GM12865 (cell line): Measurements from ENCODE around the gene CYP2W1.
"Not testable (repeated sequence)": the region's sequence is repeated elsewhere in the genome, so short reads cannot be mapped to it uniquely, and the experiment has no call there.

Source experiments
- DNase-seq: peaks from one replicate; pipeline ENCODE4 v3.0.0; 2010; ENCODE audit warnings: low read depth
- H3K4me3 ChIP-seq: 2 replicates; pipeline ENCODE4 v1.5.1; 2011; ENCODE audit warnings: mild to moderate bottlenecking, low read depth, low read length, control low read depth
- CTCF ChIP-seq: IDR thresholded peaks from 2 replicates; pipeline ENCODE4 v1.5.1; 2011; ENCODE audit warnings: low read length, control low read depth, low read depth, inconsistent platforms; ENCODE audit not compliant: insufficient read depth; ENCODE audit errors: missing control alignments

CYP2W1 gene

DNA sequence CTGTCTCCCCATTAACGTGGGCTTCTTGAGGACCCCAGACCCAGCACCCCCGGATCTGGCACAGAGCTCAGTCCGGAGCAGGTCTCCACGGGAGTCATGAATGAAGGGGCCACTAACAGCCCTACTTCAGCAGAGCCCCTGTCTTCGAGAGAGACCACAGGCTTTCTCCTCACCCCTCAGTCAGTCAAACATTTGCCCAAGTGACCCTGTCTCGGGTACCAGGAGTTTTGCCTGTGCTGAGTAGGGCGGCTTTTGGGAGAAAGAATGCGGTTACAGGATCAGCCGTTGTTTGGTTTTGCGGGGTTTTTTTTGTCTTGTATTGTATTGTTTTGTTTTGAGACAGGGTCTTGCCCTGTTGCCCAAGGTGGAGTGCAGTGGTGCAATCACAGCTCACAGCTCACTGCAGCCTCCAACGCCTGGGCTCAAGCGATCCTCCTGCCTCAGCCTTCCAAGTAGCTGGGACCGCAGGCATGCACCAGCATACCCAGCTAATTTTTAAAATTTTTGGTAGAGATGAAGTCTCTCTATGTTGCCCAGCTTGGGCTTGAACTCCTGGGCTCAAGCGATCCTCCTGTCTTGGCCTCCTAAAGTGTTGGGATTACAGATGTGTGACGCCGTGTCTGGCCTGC, 45.0 kb upstream of the CYP2W1 start:
- no peak for TF ChIP-seq CTCF
- DNase-seq: no peak
- H3K4me3 ChIP-seq: no peak overlapping the region

- H3K4me3 ChIP-seq: no peak overlapping the region
- TF ChIP-seq CTCF: no peak
These were observed 44.3 kb upstream of the CYP2W1 start for GRCh38 chr7:938546-939185.

DNA sequence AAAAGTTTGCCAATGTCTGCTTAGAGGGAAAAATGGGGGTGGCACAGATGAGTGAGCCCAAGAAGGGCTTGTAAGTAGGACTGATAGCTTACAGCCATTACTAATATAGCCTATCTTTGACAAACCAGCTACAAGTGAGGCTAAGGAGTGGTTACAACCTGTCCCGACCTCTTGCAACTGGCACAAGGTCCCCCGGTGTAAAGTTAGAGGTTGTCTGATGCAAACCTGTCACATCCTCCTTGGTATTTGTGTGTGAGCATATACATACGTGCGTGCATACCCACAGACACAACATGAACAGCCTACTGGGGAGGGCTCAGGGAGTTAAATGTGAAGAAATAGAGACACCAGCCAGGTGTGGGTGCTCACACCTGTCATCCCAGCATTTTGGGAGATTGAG, 43.1 kb upstream of the CYP2W1 start:
- TF ChIP-seq CTCF: no peak
- no peak for DNase-seq
- H3K4me3 ChIP-seq: no peak overlapping the region

More at GRCh38 chr7:938546-939185, 44.3 kb upstream of the CYP2W1 start:
- DNase-seq: no peak

DNA sequence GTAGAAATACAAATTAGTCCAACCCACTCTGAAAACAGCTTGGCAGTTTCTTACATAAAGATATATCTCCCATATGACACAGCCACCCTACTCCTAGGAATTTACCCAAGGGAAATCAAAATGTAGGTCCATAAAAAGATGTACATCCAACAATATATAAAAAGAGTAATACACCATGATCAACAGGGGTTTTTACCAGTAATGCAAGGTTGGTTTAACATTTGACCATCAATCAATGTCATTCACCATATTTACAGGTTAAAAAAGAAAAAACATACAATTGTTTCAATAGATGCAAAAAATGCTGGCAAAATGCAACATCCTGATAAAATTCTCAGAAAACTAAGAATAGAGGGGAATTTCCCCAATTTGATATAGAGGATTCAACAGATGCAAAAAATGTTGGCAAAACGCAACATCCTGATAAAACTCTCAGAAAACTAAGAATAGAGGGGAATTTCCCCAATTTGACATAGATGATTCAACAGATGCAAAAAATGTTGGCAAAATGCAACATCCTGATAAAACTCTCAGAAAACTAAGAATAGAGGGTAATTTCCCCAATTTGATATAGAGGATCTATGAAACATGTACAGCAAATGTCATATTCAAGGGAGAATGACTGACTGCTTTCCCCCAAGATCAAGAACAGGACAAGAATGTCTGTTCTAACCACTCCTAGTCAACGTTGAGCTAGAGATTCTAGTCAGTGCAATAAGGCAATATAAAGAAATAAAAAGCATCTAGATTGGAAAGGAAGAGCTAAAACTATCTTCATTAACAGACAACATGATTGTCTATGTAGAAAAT, 42.2 kb upstream of the CYP2W1 start:
- no peak for TF ChIP-seq CTCF
- H3K4me3 ChIP-seq: no peak overlapping the region
- DNase-seq: no peak

- H3K4me3 ChIP-seq, DNase-seq: not testable (repeated sequence)
These were observed 39.2 kb upstream of the CYP2W1 start for GRCh38 chr7:943793-944192.

DNA sequence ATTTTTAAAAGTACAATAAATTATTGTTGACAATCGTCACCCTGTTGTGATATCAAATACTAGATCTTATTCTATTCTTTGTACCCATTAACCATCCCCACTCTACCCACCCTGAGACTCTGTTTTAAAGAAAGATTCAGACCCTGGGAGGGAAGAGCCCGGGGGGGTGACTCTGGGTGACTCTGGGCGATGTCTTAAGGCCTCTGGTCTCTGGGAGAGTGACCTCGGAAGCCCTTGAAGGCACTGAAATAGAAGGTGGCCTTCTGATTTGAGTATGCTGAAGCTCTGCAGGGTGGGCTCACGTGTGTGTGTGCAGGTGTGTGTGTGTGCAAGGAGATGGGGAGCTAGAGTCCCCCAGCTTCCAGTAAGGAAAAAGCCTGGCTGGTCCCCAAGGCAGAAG, 38.2 kb upstream of the CYP2W1 start:
- TF ChIP-seq CTCF: no peak
- DNase-seq: no peak
- H3K4me3 ChIP-seq: no peak overlapping the region

DNA sequence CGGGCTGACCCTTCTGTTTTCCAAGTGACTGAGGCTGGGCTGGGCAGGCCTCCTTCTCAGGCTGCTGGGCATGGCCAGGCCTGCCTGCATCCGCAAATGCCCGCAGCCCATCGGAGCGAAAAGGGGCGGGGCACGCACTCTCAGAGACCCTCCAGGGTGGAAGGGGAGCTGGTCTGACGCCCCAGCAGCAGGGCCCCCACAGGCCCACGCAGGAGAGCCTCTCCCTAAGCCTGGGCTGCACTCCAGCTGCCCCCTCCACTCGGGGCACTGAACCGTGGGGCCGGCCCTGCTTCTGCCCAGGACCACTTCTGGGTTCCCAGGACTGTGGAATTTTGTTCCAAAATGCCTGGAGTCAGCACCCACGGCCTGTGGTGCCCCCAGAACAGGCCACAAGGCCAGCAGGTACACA, 37.8 kb upstream of the CYP2W1 start:
- no peak for TF ChIP-seq CTCF
- H3K4me3 ChIP-seq: no peak overlapping the region
- no peak for DNase-seq
